HCT116 (cell line): ENCODE data around the gene ABTB1. TPM values are rescaled to one million over a fixed set of nuclear protein-coding genes. Genes with fewer than 3 reads are reported as not detected.

Experiments used
- ATAC-seq: fragments of 200-7000 bp; cut with Tn5 transposase; 2 replicates; pipeline ENCODE4 v1.9.1; 2020; ENCODE audit warnings: mild to moderate bottlenecking, moderate library complexity
- BruUV-seq: library from RNA; stranded (reverse); fragments of 400-500 nt; replicated peaks from 2 replicates; lab custom pipeline; 2021; lab: Mats Ljungman, UMichigan
- CTCF ChIA-PET: fragments of 300-600 bp; sonication (Branson Sonifier 250); formaldehyde crosslinking; loops from one replicate; lab custom pipeline; 2021; ENCODE audit warnings: antibody characterized with exemption; lab: Charles Lee
- POLR2A ChIA-PET: fragments of 300-600, 350-600 bp; sonication (Branson Sonifier 250); formaldehyde crosslinking; loops from one replicate; lab custom pipeline; 2021; ENCODE audit warnings: antibody characterized with exemption; lab: Charles Lee
- RAD21 ChIA-PET, 2 experiments: fragments of 300-600 bp; sonication (Branson Sonifier 250); formaldehyde crosslinking; loops; one replicate each; lab custom pipeline; 2023; ENCODE audit warnings: low total read pairs in 2 of 2; ENCODE audit not compliant: uncharacterized antibody in 2 of 2, unreplicated experiment in 2 of 2, low non-redundant PET in 1 of 2; lab: Charles Lee
- DNase-seq: peaks from one replicate; pipeline ENCODE4 v3.0.0-alpha.2; 2010; ENCODE audit warnings: low read depth, low spot score
- H2AFZ ChIP-seq: fragments of 200-600 bp; shearing (Covaris generic), sonication (generic); 2 replicates; pipeline ENCODE4 v1.6.1; 2017; ENCODE audit warnings: low read depth, mixed run types, mixed read lengths, antibody characterized with exemption, low read length; ENCODE audit not compliant: poor library complexity, severe bottlenecking
- H3K27ac ChIP-seq: 2 replicates; pipeline ENCODE4 v1.5.1; 2012; ENCODE audit warnings: low read depth, low read length
- H3K27me3 ChIP-seq: fragments of 200-600 bp; sonication (generic); 2 replicates; pipeline ENCODE4 v1.6.1; 2016; ENCODE audit warnings: mixed run types, low read length, mixed read lengths; ENCODE audit not compliant: insufficient read depth
- H3K36me3 ChIP-seq, 2 experiments: fragments of 200-500 bp in 1 of 2; fragments of 200-600 bp in 1 of 2; sonication (Bioruptor generic) in 1 of 2; sonication (generic) in 1 of 2; 2 replicates each; pipeline versions ENCODE4 v1.5.1 to v1.6.1; 2014 to 2016; ENCODE audit warnings: low read length in 2 of 2, inconsistent platforms in 1 of 2, mixed read lengths in 1 of 2, mixed run types in 1 of 2; ENCODE audit not compliant: insufficient read depth in 2 of 2, control insufficient read depth in 1 of 2
- H3K4me1 ChIP-seq, 2 experiments: fragments of 200-600 bp in 1 of 2; sonication (generic) in 1 of 2; 2 replicates each; pipeline versions ENCODE4 v1.5.1 to v1.6.1; 2012 to 2017; ENCODE audit warnings: low read length in 2 of 2, inconsistent platforms in 1 of 2, mild to moderate bottlenecking in 1 of 2, mixed read lengths in 1 of 2, mixed run types in 1 of 2, moderate library complexity in 1 of 2; ENCODE audit not compliant: insufficient read depth in 2 of 2, control insufficient read depth in 1 of 2
- H3K4me2 ChIP-seq: fragments of 200-600 bp; sonication (generic); 2 replicates; pipeline ENCODE4 v1.6.1; 2017; ENCODE audit warnings: mixed run types, low read length, mixed read lengths
- H3K4me3 ChIP-seq, 2 experiments: fragments of 200-600 bp in 1 of 2; sonication (generic) in 1 of 2; replicated peaks in 1 of 2; 2 replicates each; pipeline ENCODE4 v1.5.1; 2011 to 2016; ENCODE audit warnings: low read length in 2 of 2, control low read depth in 1 of 2, low read depth in 1 of 2, mild to moderate bottlenecking in 1 of 2, mixed read lengths in 1 of 2, mixed run types in 1 of 2
- H3K79me2 ChIP-seq: fragments of 200-600 bp; sonication (generic); 2 replicates; pipeline ENCODE4 v1.6.1; 2017; ENCODE audit warnings: mild to moderate bottlenecking, mixed run types, low read length, moderate library complexity, mixed read lengths; ENCODE audit not compliant: insufficient read depth
- H3K9ac ChIP-seq: fragments of 200-600 bp; sonication (generic); 2 replicates; pipeline ENCODE4 v1.6.1; 2016; ENCODE audit warnings: low read length, mixed read lengths
- H3K9me2 ChIP-seq: fragments of 200-600 bp; sonication (generic), shearing (Covaris generic); 2 replicates; pipeline ENCODE4 v1.6.1; 2017; ENCODE audit warnings: mixed run types, mild to moderate bottlenecking, moderate library complexity; ENCODE audit not compliant: insufficient read depth
- H3K9me3 ChIP-seq, 2 experiments: fragments of 200-500 bp in 1 of 2; fragments of 200-600 bp in 1 of 2; sonication (Bioruptor generic) in 1 of 2; sonication (generic) in 1 of 2; 2 replicates each; pipeline ENCODE4 v1.6.1; 2014 to 2017; ENCODE audit warnings: low read length in 2 of 2, mixed read lengths in 2 of 2, inconsistent platforms in 1 of 2, low read depth in 1 of 2, mild to moderate bottlenecking in 1 of 2, mixed run types in 1 of 2, moderate library complexity in 1 of 2; ENCODE audit not compliant: control insufficient read depth in 1 of 2, insufficient read depth in 1 of 2
- H4K20me1 ChIP-seq: fragments of 200-600 bp; sonication (generic), shearing (Covaris generic); 2 replicates; pipeline ENCODE4 v1.6.1; 2017; ENCODE audit warnings: mixed run types, mild to moderate bottlenecking, moderate library complexity; ENCODE audit not compliant: insufficient read depth
- EGR1 ChIP-seq: IDR thresholded peaks from 2 replicates; pipeline ENCODE4 v1.6.1; 2012; ENCODE audit warnings: low read depth
- ELF1 ChIP-seq: IDR thresholded peaks from 2 replicates; pipeline ENCODE4 v1.6.1; 2012; ENCODE audit warnings: low read depth, borderline replicate concordance
- FOSL1 ChIP-seq: IDR thresholded peaks from 2 replicates; pipeline ENCODE4 v1.6.1; 2012; ENCODE audit warnings: low read depth
- JUND ChIP-seq: IDR thresholded peaks from 2 replicates; pipeline ENCODE4 v1.6.1; 2012
- POLR2A ChIP-seq: IDR thresholded peaks from 2 replicates; pipeline ENCODE4 v1.7.0; 2011; ENCODE audit warnings: borderline replicate concordance; ENCODE audit not compliant: insufficient read depth, insufficient read length; ENCODE audit errors: extremely low read depth
- POLR2AphosphoS5 ChIP-seq: IDR thresholded peaks from 2 replicates; pipeline ENCODE4 v1.6.1; 2011; ENCODE audit warnings: mild to moderate bottlenecking, low read depth, low read length, moderate library complexity
- RAD21 ChIP-seq: IDR thresholded peaks from 2 replicates; pipeline ENCODE4 v1.6.1; 2012; ENCODE audit warnings: low read depth, mild to moderate bottlenecking
- SIN3A ChIP-seq: IDR thresholded peaks from 2 replicates; pipeline ENCODE4 v1.6.1; 2012; ENCODE audit warnings: low read depth
- SP1 ChIP-seq: IDR thresholded peaks from 2 replicates; pipeline ENCODE4 v1.6.1; 2012; ENCODE audit warnings: low read depth
- TCF7L2 ChIP-seq: IDR thresholded peaks from 2 replicates; pipeline ENCODE4 v1.7.0; 2011; ENCODE audit warnings: borderline replicate concordance, inconsistent platforms; ENCODE audit not compliant: insufficient read depth, insufficient read length; ENCODE audit errors: extremely low read depth
- YY1 ChIP-seq: IDR thresholded peaks from 2 replicates; pipeline ENCODE4 v1.6.1; 2011; ENCODE audit warnings: low read length, low read depth, moderate library complexity, mild to moderate bottlenecking; ENCODE audit not compliant: insufficient replicate concordance; ENCODE audit errors: extremely low read depth
- ZNF274 ChIP-seq: fragments of 200-500 bp; sonication (Bioruptor generic); IDR thresholded peaks from 2 replicates; pipeline ENCODE4 v1.6.1; 2014; ENCODE audit warnings: mild to moderate bottlenecking, low read depth, low read length, inconsistent platforms
- intact Hi-C: fragments of 100-400 bp; cut with micrococcal nuclease; formaldehyde crosslinking; loops from 2 replicates; pipeline ENCODE4 v1.10.0; 2022
- total RNA-seq: library from RNA; stranded (reverse); gene quantifications from one replicate; pipeline ENCODE4 v1.2.1, GENCODE V29; 2021; ENCODE audit not compliant: unreplicated experiment
- TF ChIP-seq, protein P1 (sequence below): IDR thresholded peaks from 2 replicates; pipeline ENCODE4 v1.6.1; 2012; ENCODE audit warnings: low read depth
- TF ChIP-seq, protein P2 (sequence below), 3 experiments: fragments of 200-600 bp in 1 of 3; sonication (generic) in 1 of 3; IDR thresholded peaks in 2 of 3; conservative IDR thresholded peaks in 1 of 3; 2 replicates each; pipeline ENCODE4 v1.5.1; 2012 to 2017; ENCODE audit warnings: low read depth in 2 of 3, low read length in 2 of 3, antibody characterized with exemption in 1 of 3, borderline replicate concordance in 1 of 3, control low read depth in 1 of 3, mild to moderate bottlenecking in 1 of 3, mixed read lengths in 1 of 3, mixed run types in 1 of 3, moderate library complexity in 1 of 3; ENCODE audit not compliant: insufficient read depth in 1 of 3
- TF ChIP-seq, protein P3 (sequence below): IDR thresholded peaks from 2 replicates; pipeline ENCODE4 v1.6.1; 2011; ENCODE audit warnings: mild to moderate bottlenecking, low read length, moderate library complexity; ENCODE audit not compliant: insufficient replicate concordance; ENCODE audit errors: extremely low read depth

ABTB1 gene
- total RNA-seq, 1 experiment from 2014 or later: 19.4 TPM

DNA sequence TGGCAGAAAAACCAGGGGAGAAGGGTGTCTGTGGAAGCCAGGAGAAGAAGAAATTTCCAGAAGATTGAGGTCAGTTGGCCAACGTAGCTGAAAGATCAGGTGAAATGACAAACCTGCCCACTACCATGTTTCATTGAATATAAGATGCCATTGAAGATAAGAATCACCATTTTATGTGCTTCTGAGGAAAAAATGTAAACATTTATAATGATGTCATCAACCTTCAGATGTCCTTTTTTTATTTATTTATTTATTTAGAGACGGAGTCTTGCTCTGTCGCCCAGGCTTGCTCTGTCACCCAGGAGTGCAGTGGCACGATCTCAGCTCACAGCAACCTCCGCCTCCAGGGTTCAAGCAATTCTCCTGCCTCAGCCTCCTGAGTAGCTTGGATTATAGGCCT is 48.7 kb upstream of the ABTB1 start (continued):
- no peak for TF ChIP-seq EGR1
- TF ChIP-seq, protein P1, sequence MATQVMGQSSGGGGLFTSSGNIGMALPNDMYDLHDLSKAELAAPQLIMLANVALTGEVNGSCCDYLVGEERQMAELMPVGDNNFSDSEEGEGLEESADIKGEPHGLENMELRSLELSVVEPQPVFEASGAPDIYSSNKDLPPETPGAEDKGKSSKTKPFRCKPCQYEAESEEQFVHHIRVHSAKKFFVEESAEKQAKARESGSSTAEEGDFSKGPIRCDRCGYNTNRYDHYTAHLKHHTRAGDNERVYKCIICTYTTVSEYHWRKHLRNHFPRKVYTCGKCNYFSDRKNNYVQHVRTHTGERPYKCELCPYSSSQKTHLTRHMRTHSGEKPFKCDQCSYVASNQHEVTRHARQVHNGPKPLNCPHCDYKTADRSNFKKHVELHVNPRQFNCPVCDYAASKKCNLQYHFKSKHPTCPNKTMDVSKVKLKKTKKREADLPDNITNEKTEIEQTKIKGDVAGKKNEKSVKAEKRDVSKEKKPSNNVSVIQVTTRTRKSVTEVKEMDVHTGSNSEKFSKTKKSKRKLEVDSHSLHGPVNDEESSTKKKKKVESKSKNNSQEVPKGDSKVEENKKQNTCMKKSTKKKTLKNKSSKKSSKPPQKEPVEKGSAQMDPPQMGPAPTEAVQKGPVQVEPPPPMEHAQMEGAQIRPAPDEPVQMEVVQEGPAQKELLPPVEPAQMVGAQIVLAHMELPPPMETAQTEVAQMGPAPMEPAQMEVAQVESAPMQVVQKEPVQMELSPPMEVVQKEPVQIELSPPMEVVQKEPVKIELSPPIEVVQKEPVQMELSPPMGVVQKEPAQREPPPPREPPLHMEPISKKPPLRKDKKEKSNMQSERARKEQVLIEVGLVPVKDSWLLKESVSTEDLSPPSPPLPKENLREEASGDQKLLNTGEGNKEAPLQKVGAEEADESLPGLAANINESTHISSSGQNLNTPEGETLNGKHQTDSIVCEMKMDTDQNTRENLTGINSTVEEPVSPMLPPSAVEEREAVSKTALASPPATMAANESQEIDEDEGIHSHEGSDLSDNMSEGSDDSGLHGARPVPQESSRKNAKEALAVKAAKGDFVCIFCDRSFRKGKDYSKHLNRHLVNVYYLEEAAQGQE: no peak
- no peak for TF ChIP-seq FOSL1
- TF ChIP-seq TCF7L2: no peak
- TF ChIP-seq JUND: no peak
- no peak for TF ChIP-seq SIN3A
- TF ChIP-seq ZNF274: no peak
- no peak for TF ChIP-seq RAD21

DNA sequence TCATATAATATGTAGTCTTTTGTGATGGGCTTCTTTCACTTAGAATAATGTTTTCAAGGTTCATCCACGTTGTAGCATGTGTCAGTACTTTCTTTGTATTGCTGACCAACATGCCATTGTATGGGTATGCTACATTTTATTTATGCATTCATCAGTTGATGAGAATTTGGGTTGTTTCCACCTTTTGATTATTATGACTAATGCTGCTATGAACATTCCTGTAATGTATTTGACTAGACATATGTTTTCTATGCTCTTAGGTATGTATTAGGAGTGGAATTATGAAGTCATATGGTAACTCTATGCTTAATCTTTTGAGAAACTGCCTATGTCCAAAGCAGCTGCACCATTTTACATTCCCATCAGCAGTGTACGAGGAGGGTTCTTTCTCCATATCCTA is 46.9 kb upstream of the ABTB1 start:
- RAD21 ChIA-PET: no interaction called here
- DNase-seq (no peak), ATAC-seq (no peak)
- no peaks in the 10 kb centered on the region for H4K20me1 ChIP-seq
- no TSS peak for BruUV-seq
- H3K4me3 ChIP-seq: no peak overlapping the region
- peaks cover 0 to 4% of the 10 kb centered on the region in 2 experiments; a peak in 1 of 4 replicates for H3K4me1 ChIP-seq
- H3K9me2 ChIP-seq: no peaks in the 10 kb centered on the region
- H3K4me2 ChIP-seq: no peak overlapping the region
- CTCF ChIA-PET: no interaction called here
- peaks cover 2 to 13% of the 10 kb centered on the region in 2 experiments; a peak in 3 of 4 replicates for H3K36me3 ChIP-seq
- intact Hi-C loops: no loop called here
- H3K79me2 ChIP-seq: no peaks in the 10 kb centered on the region
- no peaks in the 10 kb centered on the region for H3K9me3 ChIP-seq
- H3K27me3 ChIP-seq: peaks cover 21% of the 10 kb centered on the region
- H3K27ac ChIP-seq: no peak overlapping the region
- POLR2A ChIA-PET: no interaction called here
- H2AFZ ChIP-seq: no peak overlapping the region
- no peak overlapping the region for H3K9ac ChIP-seq
- TF ChIP-seq SP1: no peak
- TF ChIP-seq POLR2AphosphoS5: no peak
- no peak for TF ChIP-seq POLR2A
- TF ChIP-seq RAD21: no peak
- no peak for TF ChIP-seq ZNF274
- TF ChIP-seq JUND: no peak
- no peak for TF ChIP-seq EGR1
- TF ChIP-seq, protein P2, sequence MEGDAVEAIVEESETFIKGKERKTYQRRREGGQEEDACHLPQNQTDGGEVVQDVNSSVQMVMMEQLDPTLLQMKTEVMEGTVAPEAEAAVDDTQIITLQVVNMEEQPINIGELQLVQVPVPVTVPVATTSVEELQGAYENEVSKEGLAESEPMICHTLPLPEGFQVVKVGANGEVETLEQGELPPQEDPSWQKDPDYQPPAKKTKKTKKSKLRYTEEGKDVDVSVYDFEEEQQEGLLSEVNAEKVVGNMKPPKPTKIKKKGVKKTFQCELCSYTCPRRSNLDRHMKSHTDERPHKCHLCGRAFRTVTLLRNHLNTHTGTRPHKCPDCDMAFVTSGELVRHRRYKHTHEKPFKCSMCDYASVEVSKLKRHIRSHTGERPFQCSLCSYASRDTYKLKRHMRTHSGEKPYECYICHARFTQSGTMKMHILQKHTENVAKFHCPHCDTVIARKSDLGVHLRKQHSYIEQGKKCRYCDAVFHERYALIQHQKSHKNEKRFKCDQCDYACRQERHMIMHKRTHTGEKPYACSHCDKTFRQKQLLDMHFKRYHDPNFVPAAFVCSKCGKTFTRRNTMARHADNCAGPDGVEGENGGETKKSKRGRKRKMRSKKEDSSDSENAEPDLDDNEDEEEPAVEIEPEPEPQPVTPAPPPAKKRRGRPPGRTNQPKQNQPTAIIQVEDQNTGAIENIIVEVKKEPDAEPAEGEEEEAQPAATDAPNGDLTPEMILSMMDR (IDR thresholded peaks at IDR 0.05 in 2 of 3, conservative IDR thresholded peaks at IDR 0.05 in 1 of 3; ENCODE audit: borderline replicate concordance in 1 of 3, insufficient read depth in 1 of 3, low read depth in 2 of 3, low read length in 2 of 3): no peak
- TF ChIP-seq ELF1: no peak
- TF ChIP-seq YY1: no peak
- TF ChIP-seq, protein P3, sequence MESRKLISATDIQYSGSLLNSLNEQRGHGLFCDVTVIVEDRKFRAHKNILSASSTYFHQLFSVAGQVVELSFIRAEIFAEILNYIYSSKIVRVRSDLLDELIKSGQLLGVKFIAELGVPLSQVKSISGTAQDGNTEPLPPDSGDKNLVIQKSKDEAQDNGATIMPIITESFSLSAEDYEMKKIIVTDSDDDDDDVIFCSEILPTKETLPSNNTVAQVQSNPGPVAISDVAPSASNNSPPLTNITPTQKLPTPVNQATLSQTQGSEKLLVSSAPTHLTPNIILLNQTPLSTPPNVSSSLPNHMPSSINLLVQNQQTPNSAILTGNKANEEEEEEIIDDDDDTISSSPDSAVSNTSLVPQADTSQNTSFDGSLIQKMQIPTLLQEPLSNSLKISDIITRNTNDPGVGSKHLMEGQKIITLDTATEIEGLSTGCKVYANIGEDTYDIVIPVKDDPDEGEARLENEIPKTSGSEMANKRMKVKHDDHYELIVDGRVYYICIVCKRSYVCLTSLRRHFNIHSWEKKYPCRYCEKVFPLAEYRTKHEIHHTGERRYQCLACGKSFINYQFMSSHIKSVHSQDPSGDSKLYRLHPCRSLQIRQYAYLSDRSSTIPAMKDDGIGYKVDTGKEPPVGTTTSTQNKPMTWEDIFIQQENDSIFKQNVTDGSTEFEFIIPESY: no peak
- TF ChIP-seq TCF7L2: no peak
